SKM-1 treated with dmso at 0.1 percent for 144 hours (cell line): Measurements from ENCODE around the gene RIMBP2.

Experiments used
- DNase-seq: peaks from one replicate; lab custom pipeline; 2025; ENCODE audit not compliant: unreplicated experiment; lab: John Stamatoyannopoulos, UW

Gene RIMBP2

GRCh38 chr12:130685250-130685787 is 30.8 kb downstream of the RIMBP2 start:
- DNase-seq, result no peak

- no peak for DNase-seq
Observed at GRCh38 chr12:130683811-130684210, 32.3 kb downstream of the RIMBP2 start.

- no peak for DNase-seq
Observed at GRCh38 chr12:130683080-130683479, 33.0 kb downstream of the RIMBP2 start.

GRCh38 chr12:130680451-130680990 is 35.6 kb downstream of the RIMBP2 start:
- DNase-seq, result no peak

- DNase-seq, result no peak
Observed at GRCh38 chr12:130677957-130678558, 38.0 kb downstream of the RIMBP2 start.

GRCh38 chr12:130675791-130676190 is 40.3 kb downstream of the RIMBP2 start:
- DNase-seq, result no peak

GRCh38 chr12:130675121-130675520 is 41.0 kb downstream of the RIMBP2 start:
- no peak for DNase-seq

- no peak for DNase-seq
Observed at GRCh38 chr12:130674676-130675075, 41.4 kb downstream of the RIMBP2 start.

- no peak for DNase-seq
Observed at GRCh38 chr12:130673036-130673705, 42.9 kb downstream of the RIMBP2 start.

- no peak for DNase-seq
Observed at GRCh38 chr12:130672089-130672820, 43.8 kb downstream of the RIMBP2 start.

- no peak for DNase-seq
Observed at GRCh38 chr12:130671556-130671955, 44.5 kb downstream of the RIMBP2 start.

GRCh38 chr12:130669797-130670196 is 46.3 kb downstream of the RIMBP2 start:
- no peak for DNase-seq

- no peak for DNase-seq
Observed at GRCh38 chr12:130669205-130669557, 46.9 kb downstream of the RIMBP2 start.

GRCh38 chr12:130668286-130669204 is 47.6 kb downstream of the RIMBP2 start:
- no peak for DNase-seq

- no peak for DNase-seq
Observed at GRCh38 chr12:130667421-130667960, 48.6 kb downstream of the RIMBP2 start.

- no peak for DNase-seq
Observed at GRCh38 chr12:130666645-130667044, 49.5 kb downstream of the RIMBP2 start.

- no peak for DNase-seq
Observed at GRCh38 chr12:130665753-130666152, 50.3 kb downstream of the RIMBP2 start.

GRCh38 chr12:130664772-130665171 is 51.3 kb downstream of the RIMBP2 start:
- no peak for DNase-seq

- DNase-seq, result no peak
Observed at GRCh38 chr12:130664252-130664651, 51.8 kb downstream of the RIMBP2 start.

- DNase-seq, result no peak
Observed at GRCh38 chr12:130663514-130663913, 52.6 kb downstream of the RIMBP2 start.
